Liver (tissue), 3 donors: Measurements from ENCODE around the gene CDC45.

Source experiments
- RAD21 ChIP-seq, 2 donors: IDR thresholded peaks; 2 replicates each; pipeline ENCODE4 v1.6.1; 2016; ENCODE audit warnings: antibody characterized with exemption in 2 of 2, mild to moderate bottlenecking in 2 of 2
- YY1 ChIP-seq: IDR thresholded peaks from 2 replicates; pipeline ENCODE4 v1.6.1; 2016; ENCODE audit warnings: antibody characterized with exemption, mild to moderate bottlenecking
- TF ChIP-seq, protein P1 (sequence below): fragments of 150-350 bp; IDR thresholded peaks from 2 replicates; pipeline ENCODE4 v1.5.1; 2017; ENCODE audit warnings: improper control_type of control experiment, low read depth, low read length; ENCODE audit not compliant: missing input control
- TF ChIP-seq, protein P2 (sequence below): IDR thresholded peaks from 2 replicates; pipeline ENCODE4 v1.6.1; 2016; ENCODE audit warnings: antibody characterized with exemption
- TF ChIP-seq, protein P3 (sequence below): IDR thresholded peaks from 2 replicates; pipeline ENCODE4 v1.6.1; 2016; ENCODE audit warnings: antibody characterized with exemption
- donor health status: healthy.
- donor health status: healthy.

GRCh38 chr22:19498866-19499190 lies 19.1 kb downstream of the CDC45 start:
- no peak for TF ChIP-seq RAD21 (IDR thresholded peaks at IDR 0.05)
- TF ChIP-seq, protein P1, sequence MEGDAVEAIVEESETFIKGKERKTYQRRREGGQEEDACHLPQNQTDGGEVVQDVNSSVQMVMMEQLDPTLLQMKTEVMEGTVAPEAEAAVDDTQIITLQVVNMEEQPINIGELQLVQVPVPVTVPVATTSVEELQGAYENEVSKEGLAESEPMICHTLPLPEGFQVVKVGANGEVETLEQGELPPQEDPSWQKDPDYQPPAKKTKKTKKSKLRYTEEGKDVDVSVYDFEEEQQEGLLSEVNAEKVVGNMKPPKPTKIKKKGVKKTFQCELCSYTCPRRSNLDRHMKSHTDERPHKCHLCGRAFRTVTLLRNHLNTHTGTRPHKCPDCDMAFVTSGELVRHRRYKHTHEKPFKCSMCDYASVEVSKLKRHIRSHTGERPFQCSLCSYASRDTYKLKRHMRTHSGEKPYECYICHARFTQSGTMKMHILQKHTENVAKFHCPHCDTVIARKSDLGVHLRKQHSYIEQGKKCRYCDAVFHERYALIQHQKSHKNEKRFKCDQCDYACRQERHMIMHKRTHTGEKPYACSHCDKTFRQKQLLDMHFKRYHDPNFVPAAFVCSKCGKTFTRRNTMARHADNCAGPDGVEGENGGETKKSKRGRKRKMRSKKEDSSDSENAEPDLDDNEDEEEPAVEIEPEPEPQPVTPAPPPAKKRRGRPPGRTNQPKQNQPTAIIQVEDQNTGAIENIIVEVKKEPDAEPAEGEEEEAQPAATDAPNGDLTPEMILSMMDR, result no peak
- TF ChIP-seq, protein P2, sequence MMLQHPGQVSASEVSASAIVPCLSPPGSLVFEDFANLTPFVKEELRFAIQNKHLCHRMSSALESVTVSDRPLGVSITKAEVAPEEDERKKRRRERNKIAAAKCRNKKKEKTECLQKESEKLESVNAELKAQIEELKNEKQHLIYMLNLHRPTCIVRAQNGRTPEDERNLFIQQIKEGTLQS, result no peak
- TF ChIP-seq, protein P3, sequence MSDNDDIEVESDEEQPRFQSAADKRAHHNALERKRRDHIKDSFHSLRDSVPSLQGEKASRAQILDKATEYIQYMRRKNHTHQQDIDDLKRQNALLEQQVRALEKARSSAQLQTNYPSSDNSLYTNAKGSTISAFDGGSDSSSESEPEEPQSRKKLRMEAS, result no peak
- no peak for TF ChIP-seq YY1
